Measurements from ENCODE around the gene MTERF4.
A peak's percentile ranks its signal among the peaks of the same experiment; 100 is the strongest.

MTERF4 gene

GRCh38 chr2:241049739-241050623, 52.1 kb downstream of the MTERF4 start:
- peak; percentile 90 for DNase-seq (ENCODE audit: low spot score)

GRCh38 chr2:241048949-241049343, 53.1 kb downstream of the MTERF4 start:
- no peak for DNase-seq (ENCODE audit: low spot score)

- no peak for DNase-seq (ENCODE audit: low spot score)
Measured at GRCh38 chr2:241048149-241048948, 53.7 kb downstream of the MTERF4 start.

- DNase-seq (ENCODE audit: low spot score) = no peak
Measured at GRCh38 chr2:241047253-241048010, 54.7 kb downstream of the MTERF4 start.

All from iPS-NIHi11 (cell line).